GM08714 (cell line): ENCODE results near the gene AREG.

Experiments
- H3K4me3 ChIP-seq: fragments of 200-500 bp; sonication (Bioruptor generic); 2 replicates; pipeline ENCODE4 v1.5.1; 2014; ENCODE audit warnings: mild to moderate bottlenecking, low read length, inconsistent platforms
- ZNF274 ChIP-seq: IDR thresholded peaks from 2 replicates; pipeline ENCODE4 v1.6.1; 2012; ENCODE audit warnings: mild to moderate bottlenecking, low read depth, low read length

Gene AREG

GRCh38 chr4:74446193-74446868, 1.4 kb downstream of the AREG start:
- H3K4me3 ChIP-seq, result no peak overlapping the region
- no peak for TF ChIP-seq ZNF274

DNA sequence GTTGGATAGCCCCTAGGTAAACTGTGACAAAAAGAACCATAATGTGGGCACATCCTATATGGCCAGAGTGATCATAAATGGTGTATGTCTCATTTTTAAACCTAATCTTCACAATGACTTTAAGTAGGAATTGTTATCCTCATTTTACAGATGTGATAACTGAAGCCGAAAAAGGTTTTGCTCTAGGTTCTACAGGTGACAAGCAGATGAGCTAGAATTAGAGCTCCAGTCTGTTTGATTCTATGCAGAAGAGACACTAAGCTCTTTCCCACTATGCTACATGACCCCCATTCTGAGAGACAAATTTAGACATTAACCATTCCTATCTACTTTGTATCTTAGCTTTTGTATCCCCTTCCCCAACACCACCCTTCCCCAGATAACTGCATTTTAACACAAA, 2.0 kb downstream of the AREG start:
- H3K4me3 ChIP-seq, result no peak overlapping the region
- TF ChIP-seq ZNF274, result no peak

- no peak overlapping the region for H3K4me3 ChIP-seq
- TF ChIP-seq ZNF274, result no peak
These were observed 2.8 kb downstream of the AREG start for GRCh38 chr4:74447636-74448233.

GRCh38 chr4:74449571-74450297, 4.8 kb downstream of the AREG start:
- no peak overlapping the region for H3K4me3 ChIP-seq

GRCh38 chr4:74450298-74450683, 5.4 kb downstream of the AREG start:
- H3K4me3 ChIP-seq, result no peak overlapping the region
- no peak for TF ChIP-seq ZNF274

More at GRCh38 chr4:74449571-74450297, 4.8 kb downstream of the AREG start:
- TF ChIP-seq ZNF274, result no peak

DNA sequence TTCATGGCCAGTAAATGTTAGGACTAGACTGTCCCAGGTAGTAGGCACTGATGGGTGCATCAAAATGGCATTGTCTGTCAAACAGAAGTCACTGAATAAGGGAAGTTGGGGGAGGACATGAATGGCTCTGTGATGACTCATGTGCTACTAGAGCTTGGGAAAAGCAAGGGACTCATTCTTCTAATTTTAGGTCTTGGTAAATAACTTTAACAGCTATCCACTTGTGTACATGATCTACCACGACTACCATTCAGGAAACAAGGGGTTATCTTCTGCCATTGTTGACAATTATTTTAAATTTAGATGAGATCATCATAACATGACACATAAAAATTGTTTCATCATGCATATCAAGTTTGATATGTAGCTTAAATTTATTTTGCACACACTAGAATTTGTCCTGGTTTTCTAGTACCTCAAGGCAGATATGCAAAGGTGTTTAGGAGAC, 6.3 kb downstream of the AREG start:
- H3K4me3 ChIP-seq, result no peak overlapping the region
- no peak for TF ChIP-seq ZNF274

- TF ChIP-seq ZNF274, result no peak
These were observed 8.2 kb downstream of the AREG start for GRCh38 chr4:74453037-74453635.

GRCh38 chr4:74453829-74454742, 9.2 kb downstream of the AREG start:
- H3K4me3 ChIP-seq, result no peak overlapping the region
- TF ChIP-seq ZNF274, result no peak

More at GRCh38 chr4:74453037-74453635, 8.2 kb downstream of the AREG start:
- H3K4me3 ChIP-seq, result no peak overlapping the region

DNA sequence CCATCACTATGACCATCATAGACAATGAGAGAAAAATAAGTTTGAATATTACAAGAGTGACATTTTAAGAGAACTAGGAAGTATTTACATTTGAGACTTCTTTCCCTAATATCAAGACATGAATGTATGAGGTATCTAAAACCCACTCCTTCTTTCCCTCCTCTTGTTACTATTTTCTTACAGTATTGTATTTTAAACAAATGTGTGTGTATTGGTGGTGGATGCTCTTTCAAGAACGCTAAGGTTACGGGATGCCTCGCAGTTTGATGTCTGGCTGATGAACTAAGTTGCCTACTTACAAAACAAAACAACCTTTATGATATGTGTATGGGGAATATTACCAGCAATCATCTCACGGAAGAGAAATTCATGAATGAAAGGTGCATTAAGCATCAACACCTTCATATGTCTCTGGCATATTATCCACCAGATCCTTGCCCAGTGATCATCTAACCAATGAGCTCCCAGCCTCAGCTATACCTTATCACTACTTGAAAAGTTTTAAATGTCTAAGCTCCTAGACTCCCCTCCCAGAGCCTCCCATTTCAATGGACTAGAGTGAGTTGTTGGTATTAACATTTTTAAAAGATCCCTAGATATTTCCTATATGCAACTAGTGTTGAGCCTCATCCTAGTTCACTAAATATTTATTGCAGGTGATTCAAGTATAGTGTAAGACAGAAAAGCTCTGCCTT, 10.6 kb downstream of the AREG start:
- H3K4me3 ChIP-seq, result no peak overlapping the region
- no peak for TF ChIP-seq ZNF274

DNA sequence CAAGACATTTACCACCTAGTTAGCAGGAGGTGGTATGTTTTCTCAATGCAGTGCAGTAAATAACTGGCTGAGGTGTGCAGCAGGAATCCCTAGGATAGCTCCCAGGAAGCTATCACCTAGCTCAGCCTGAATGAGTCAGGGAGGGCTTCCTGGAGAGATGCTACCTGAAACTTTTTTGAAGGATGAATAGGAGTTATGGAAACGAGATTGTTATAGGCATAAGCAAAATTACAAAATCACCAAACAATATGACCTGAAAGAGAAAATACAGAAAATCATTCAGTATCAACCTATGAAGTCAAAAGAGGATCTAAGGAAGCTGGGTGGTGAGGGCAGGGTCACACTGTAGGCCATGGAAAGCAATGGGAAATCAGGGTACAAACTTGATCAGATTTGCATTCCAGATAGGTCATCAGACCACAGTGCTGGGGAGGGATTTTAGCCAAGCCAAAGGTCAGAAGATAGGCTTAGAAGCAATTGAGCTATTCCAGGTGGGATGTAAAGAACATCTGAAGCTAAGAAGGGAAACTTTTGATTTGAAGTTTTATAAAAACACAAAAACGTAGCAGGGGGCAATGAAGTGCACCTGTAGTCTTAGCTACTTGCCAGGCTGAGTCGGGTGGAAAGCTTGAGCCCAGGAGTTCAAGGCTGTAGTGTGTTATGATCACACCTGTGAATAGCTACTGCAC, 11.3 kb downstream of the AREG start:
- no peak overlapping the region for H3K4me3 ChIP-seq
- TF ChIP-seq ZNF274, result no peak

- no peak for TF ChIP-seq ZNF274
- H3K4me3 ChIP-seq, result no peak overlapping the region
These were observed 12.0 kb downstream of the AREG start for GRCh38 chr4:74456849-74457395.

GRCh38 chr4:74460833-74461232, 15.9 kb downstream of the AREG start:
- no peak for TF ChIP-seq ZNF274
- no peak overlapping the region for H3K4me3 ChIP-seq

DNA sequence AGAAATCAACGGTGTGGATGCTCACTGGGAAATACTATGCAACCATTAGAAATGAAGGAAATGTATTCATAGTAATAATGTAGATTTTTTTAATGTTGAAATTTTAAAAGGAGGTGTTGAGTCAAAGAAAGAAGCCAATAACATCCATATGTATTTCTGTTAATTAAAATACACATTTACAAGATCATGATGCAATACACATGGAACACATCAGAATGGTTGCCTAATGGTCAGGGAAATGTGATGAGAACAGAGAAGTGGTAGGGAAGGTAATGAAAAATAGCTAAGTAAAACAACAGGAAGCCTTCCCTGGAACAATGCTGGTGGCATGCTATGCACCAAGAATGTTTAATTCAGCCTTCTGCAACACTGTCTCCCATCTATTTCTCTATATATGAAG, 18.2 kb downstream of the AREG start:
- no peak overlapping the region for H3K4me3 ChIP-seq
- TF ChIP-seq ZNF274, result no peak
